Fibroblast of skin of left quadriceps (primary cell): ENCODE measurements around the gene ISL1.

Experiments
- DNase-seq, 2 experiments: peaks; one replicate each; pipeline ENCODE4 v3.0.0-alpha.2; 2013; ENCODE audit warnings: low read depth in 2 of 2

ISL1 gene

GRCh38 chr5:51383131-51384121 lies at the start of gene ISL1:
Gene ISL1 (plus strand): TSS chr5:51383448. CDS start chr5:51383672, 224 bp downstream.
- peak; percentile 25 to 29 for DNase-seq

- DNase-seq: no peak
Observed at GRCh38 chr5:51336878-51337277, 46.4 kb upstream of the ISL1 start.

- no peak for DNase-seq
Observed at GRCh38 chr5:51345106-51345505, 38.1 kb upstream of the ISL1 start.

- DNase-seq: no peak
Observed at GRCh38 chr5:51347157-51347556, 36.1 kb upstream of the ISL1 start.

- no peak for DNase-seq
Observed at GRCh38 chr5:51347704-51348103, 35.5 kb upstream of the ISL1 start.

GRCh38 chr5:51371052-51371451 lies 12.2 kb upstream of the ISL1 start:
- no peak for DNase-seq

GRCh38 chr5:51373880-51374523 lies 9.2 kb upstream of the ISL1 start:
- DNase-seq: no peak

- no peak for DNase-seq
Observed at GRCh38 chr5:51375084-51375483, 8.2 kb upstream of the ISL1 start.

GRCh38 chr5:51376509-51376908 lies 6.7 kb upstream of the ISL1 start:
- no peak for DNase-seq

GRCh38 chr5:51377151-51378060 lies 5.8 kb upstream of the ISL1 start:
- no peak for DNase-seq

- no peak for DNase-seq
Observed at GRCh38 chr5:51378061-51378409, 5.2 kb upstream of the ISL1 start.

- DNase-seq: no peak
Observed at GRCh38 chr5:51378448-51379330, 4.6 kb upstream of the ISL1 start.

- no peak for DNase-seq
Observed at GRCh38 chr5:51379331-51379700, 3.9 kb upstream of the ISL1 start.

- DNase-seq: no peak
Observed at GRCh38 chr5:51380603-51381207, 2.5 kb upstream of the ISL1 start.

GRCh38 chr5:51381761-51382474 lies 1.3 kb upstream of the ISL1 start:
- DNase-seq: no peak

- DNase-seq: no peak
Observed at GRCh38 chr5:51382521-51383130, 622 bp upstream of the ISL1 start.

GRCh38 chr5:51384281-51384840 lies 1.1 kb downstream of the ISL1 start:
- DNase-seq: no peak

GRCh38 chr5:51385216-51385615 lies 2.0 kb downstream of the ISL1 start:
- no peak for DNase-seq
